Activated CD8-positive, alpha-beta memory T cell treated with anti-CD3 and anti-CD28 coated beads, Interleukin-2, amount 10 ng/mL, durations not matched to agents 7 days and 5 days (primary cell): ENCODE data around the gene GRID2. TPM values are rescaled to one million over a fixed set of nuclear protein-coding genes. Genes with fewer than 3 reads are reported as not detected.
"Not testable (repeated sequence)": the region's sequence is repeated elsewhere in the genome, so short reads cannot be mapped to it uniquely, and the experiment has no call there.

Experiments used
- ATAC-seq: fragments of 150-1000 bp; cut with Tn5 transposase; one replicate; pipeline ENCODE4 v1.10.0; 2021; ENCODE audit warnings: moderate library complexity
- CTCF ChIA-PET: fragments of 350-600 bp; sonication (Branson Sonifier 250); formaldehyde crosslinking; loops from one replicate; lab custom pipeline; 2021; ENCODE audit warnings: antibody characterized with exemption; lab: Charles Lee
- DNase-seq: peaks from one replicate; pipeline ENCODE4 v3.0.0-alpha.2; 2020
- H3K27ac Mint-ChIP-seq: one replicate; pipeline ENCODE4 v1.8.0; 2021; ENCODE audit warnings: mild to moderate bottlenecking, mixed read lengths
- H3K27me3 Mint-ChIP-seq: one replicate; pipeline ENCODE4 v1.8.0; 2021; ENCODE audit warnings: mixed read lengths
- H3K36me3 Mint-ChIP-seq: one replicate; pipeline ENCODE4 v1.8.0; 2021; ENCODE audit warnings: mild to moderate bottlenecking, mixed read lengths
- H3K4me1 Mint-ChIP-seq: one replicate; pipeline ENCODE4 v1.8.0; 2021; ENCODE audit warnings: mixed read lengths
- H3K4me3 Mint-ChIP-seq: one replicate; pipeline ENCODE4 v1.8.0; 2021; ENCODE audit warnings: mild to moderate bottlenecking, moderate library complexity, mixed read lengths
- H3K9me3 Mint-ChIP-seq: one replicate; pipeline ENCODE4 v1.8.0; 2022; ENCODE audit warnings: low read depth, mixed read lengths
- total RNA-seq, 2 experiments: library from RNA; stranded (reverse); gene quantifications; one replicate each; pipeline ENCODE4 v1.2.3, GENCODE V29; 2021

The GRID2 gene
- total RNA-seq, 2 experiments from 2014 or later = not detected

DNA sequence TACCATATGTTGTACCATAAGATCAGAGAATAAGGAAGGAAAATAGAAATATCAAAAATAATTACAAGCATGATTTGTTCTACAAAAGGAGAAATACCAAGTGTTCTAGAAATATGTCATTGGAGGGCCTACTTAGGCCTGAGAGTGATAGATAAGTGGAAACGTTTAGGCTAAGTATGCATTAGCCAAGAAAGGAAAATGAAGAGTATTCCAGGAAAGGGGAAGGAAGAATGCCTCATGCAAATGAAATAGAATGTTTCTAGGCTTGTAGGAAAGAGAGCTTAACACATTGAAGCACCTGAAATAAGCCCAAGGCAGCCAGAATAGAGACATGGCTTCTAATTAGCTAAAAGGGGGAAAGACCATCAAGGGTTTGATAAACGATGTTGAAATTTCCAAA, 929.1 kb downstream of the GRID2 start:
- H3K27me3 Mint-ChIP-seq = no peaks in the 10 kb centered on the region
- H3K36me3 Mint-ChIP-seq = no peaks in the 10 kb centered on the region
- CTCF ChIA-PET = no interaction called here
- DNase-seq (no peak), ATAC-seq (no peak)
- no peaks in the 10 kb centered on the region for H3K4me1 Mint-ChIP-seq
- H3K4me3 Mint-ChIP-seq = no peak overlapping the region
- H3K27ac Mint-ChIP-seq = no peak overlapping the region
- peaks cover 6% of the 10 kb centered on the region for H3K9me3 Mint-ChIP-seq

DNA sequence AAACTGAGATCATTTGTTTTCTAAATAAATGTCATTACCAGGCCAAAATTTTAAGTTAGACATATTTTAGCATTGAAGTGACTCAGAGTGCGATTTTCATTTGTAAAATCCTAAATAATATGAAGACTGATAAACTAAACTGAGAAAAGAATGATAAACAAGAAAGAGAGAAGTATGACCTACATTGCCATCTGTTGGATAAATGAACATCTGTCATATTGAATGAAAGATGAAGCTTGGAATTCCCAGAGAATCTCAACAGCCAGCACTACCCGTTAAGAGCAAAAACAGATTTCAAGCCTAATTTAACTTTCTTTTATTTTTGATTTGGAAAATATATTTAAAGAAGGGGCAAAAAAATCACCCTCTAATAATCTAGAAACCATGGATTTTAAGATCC, 933.8 kb downstream of the GRID2 start:
- no peaks in the 10 kb centered on the region for H3K4me1 Mint-ChIP-seq
- H3K36me3 Mint-ChIP-seq = no peaks in the 10 kb centered on the region
- no peak overlapping the region for H3K27ac Mint-ChIP-seq
- CTCF ChIA-PET = no interaction called here
- no peak for ATAC-seq
- peaks cover 3% of the 10 kb centered on the region for H3K9me3 Mint-ChIP-seq
- no peaks in the 10 kb centered on the region for H3K27me3 Mint-ChIP-seq
- DNase-seq = no peak
- H3K4me3 Mint-ChIP-seq = no peak overlapping the region

GRCh38 chr4:93243262-93243661, 939.5 kb downstream of the GRID2 start:
- no peaks in the 10 kb centered on the region for H3K27me3 Mint-ChIP-seq
- DNase-seq (no peak), ATAC-seq (no peak)
- H3K36me3 Mint-ChIP-seq = no peaks in the 10 kb centered on the region
- H3K4me1 Mint-ChIP-seq = no peaks in the 10 kb centered on the region
- CTCF ChIA-PET = no interaction called here
- H3K4me3 Mint-ChIP-seq = no peak overlapping the region
- H3K27ac Mint-ChIP-seq = no peak overlapping the region
- H3K9me3 Mint-ChIP-seq = peaks cover 2% of the 10 kb centered on the region

DNA sequence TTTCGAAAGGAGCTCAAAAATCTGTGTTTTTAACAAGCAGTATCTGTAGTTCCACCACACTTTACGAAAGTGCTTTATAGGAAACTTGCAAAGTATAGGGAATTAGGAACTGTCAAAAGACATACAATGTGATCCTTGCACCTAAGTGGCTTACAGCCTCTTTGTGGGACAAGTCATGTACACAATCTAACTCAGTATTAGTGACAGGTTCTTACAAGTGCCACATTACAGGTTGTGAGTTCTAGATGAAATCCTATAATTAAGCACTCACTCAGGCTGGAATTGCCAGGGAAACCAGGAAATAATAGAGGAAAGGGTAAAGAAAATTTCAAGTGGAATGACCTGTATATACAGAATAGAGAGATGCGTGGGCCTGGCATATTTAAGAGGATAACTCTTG, 957.4 kb downstream of the GRID2 start:
- no peak overlapping the region for H3K4me3 Mint-ChIP-seq
- DNase-seq (no peak), ATAC-seq (no peak)
- no peaks in the 10 kb centered on the region for H3K36me3 Mint-ChIP-seq
- H3K27ac Mint-ChIP-seq = no peak overlapping the region
- no peaks in the 10 kb centered on the region for H3K27me3 Mint-ChIP-seq
- peaks cover 2% of the 10 kb centered on the region for H3K9me3 Mint-ChIP-seq
- CTCF ChIA-PET = no interaction called here
- H3K4me1 Mint-ChIP-seq = no peaks in the 10 kb centered on the region

GRCh38 chr4:93263166-93263565, 959.4 kb downstream of the GRID2 start:
- no peak overlapping the region for H3K4me3 Mint-ChIP-seq
- H3K27me3 Mint-ChIP-seq = no peaks in the 10 kb centered on the region
- ATAC-seq (no peak), DNase-seq (no peak)
- no peaks in the 10 kb centered on the region for H3K36me3 Mint-ChIP-seq
- H3K4me1 Mint-ChIP-seq = no peaks in the 10 kb centered on the region
- CTCF ChIA-PET = no interaction called here
- H3K27ac Mint-ChIP-seq = no peak overlapping the region
- peaks cover 2% of the 10 kb centered on the region for H3K9me3 Mint-ChIP-seq

GRCh38 chr4:93267747-93268146, 964.0 kb downstream of the GRID2 start:
- Mint-ChIP-seq H3K27me3 (no peaks in the 10 kb centered on the region), H3K27ac (no peak overlapping the region), H3K36me3 (no peaks in the 10 kb centered on the region), H3K4me3 (no peak overlapping the region), H3K9me3 (peaks cover 5% of the 10 kb centered on the region), H3K4me1 (no peaks in the 10 kb centered on the region)
- no peak for ATAC-seq
- CTCF ChIA-PET = no interaction called here
- no peak for DNase-seq

DNA sequence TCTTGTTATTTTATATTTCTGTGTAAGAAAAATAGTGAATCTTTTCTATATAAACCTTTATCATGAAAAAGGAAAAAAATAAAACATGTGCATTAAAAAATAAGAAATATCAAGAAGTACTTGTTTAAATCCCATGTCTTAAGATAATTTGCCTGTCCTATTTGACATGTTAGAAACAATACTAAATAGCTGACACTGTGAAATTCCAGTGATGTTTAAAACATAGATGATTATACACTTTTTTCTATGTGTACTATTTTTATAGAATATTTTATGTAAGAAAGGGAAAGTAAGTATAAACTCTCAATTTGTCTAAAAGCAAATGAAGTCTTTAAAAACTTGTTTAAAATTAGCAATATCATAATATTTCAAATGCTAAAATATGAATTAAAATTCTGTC, 981.6 kb downstream of the GRID2 start:
- Mint-ChIP-seq H3K27ac (no peak overlapping the region), H3K4me3 (no peak overlapping the region), H3K36me3 (no peaks in the 10 kb centered on the region), H3K9me3 (no peaks in the 10 kb centered on the region), H3K4me1 (no peaks in the 10 kb centered on the region), H3K27me3 (no peaks in the 10 kb centered on the region)
- CTCF ChIA-PET = no interaction called here
- DNase-seq (no peak), ATAC-seq (no peak)

DNA sequence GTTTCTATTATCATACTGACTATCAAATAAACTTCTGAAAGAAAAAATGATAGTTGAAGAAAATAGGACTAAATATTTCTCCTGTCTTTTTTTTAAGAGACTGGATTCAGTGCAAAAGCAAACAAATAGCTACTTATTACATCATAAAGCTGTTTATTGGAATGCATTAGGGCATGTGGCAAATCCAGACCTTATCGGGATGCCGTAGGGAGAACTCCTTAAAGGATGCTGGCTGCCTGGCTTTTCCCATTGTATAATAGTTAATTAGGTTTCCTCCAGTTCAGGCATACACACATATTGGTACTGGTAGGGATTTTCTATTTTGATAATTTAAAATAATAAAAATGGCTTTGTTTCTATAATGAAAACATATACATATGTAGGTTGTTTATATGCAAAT, 985.5 kb downstream of the GRID2 start:
- Mint-ChIP-seq H3K27me3 (no peaks in the 10 kb centered on the region), H3K9me3 (peaks cover 7% of the 10 kb centered on the region), H3K36me3 (no peaks in the 10 kb centered on the region), H3K4me3 (no peak overlapping the region), H3K27ac (no peak overlapping the region), H3K4me1 (no peaks in the 10 kb centered on the region)
- DNase-seq (no peak), ATAC-seq (no peak)
- CTCF ChIA-PET = no interaction called here

- peaks cover 7% of the 10 kb centered on the region for H3K9me3 Mint-ChIP-seq
- DNase-seq (no peak), ATAC-seq (no peak)
- H3K4me3 Mint-ChIP-seq = no peak overlapping the region
- H3K27ac Mint-ChIP-seq = no peak overlapping the region
- CTCF ChIA-PET = no interaction called here
- no peaks in the 10 kb centered on the region for H3K36me3 Mint-ChIP-seq
- H3K27me3 Mint-ChIP-seq = no peaks in the 10 kb centered on the region
- H3K4me1 Mint-ChIP-seq = no peaks in the 10 kb centered on the region
Observed at GRCh38 chr4:93289831-93290230, 986.1 kb downstream of the GRID2 start.

DNA sequence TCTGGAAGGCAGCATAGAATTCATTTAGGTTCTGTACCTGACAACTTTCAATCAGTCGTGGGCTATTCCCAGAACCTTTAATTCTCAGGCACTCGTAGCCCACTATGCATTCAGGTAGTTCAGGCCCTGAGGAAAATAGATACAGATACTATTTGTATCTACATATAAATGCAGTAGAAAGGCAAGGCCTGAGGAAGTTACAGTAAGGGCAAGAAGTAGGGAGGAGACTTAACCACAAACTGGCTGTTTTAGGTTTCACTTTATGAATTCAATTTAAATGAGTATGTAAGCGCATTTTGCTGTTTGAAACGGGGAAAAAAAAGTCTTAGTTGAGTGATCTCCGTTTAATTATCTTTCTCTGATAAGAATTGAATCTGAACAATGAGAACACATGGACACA, 995.4 kb downstream of the GRID2 start:
- no peaks in the 10 kb centered on the region for H3K36me3 Mint-ChIP-seq
- H3K4me3 Mint-ChIP-seq = no peak overlapping the region
- no peak for DNase-seq
- H3K9me3 Mint-ChIP-seq = no peaks in the 10 kb centered on the region
- CTCF ChIA-PET = no interaction called here
- no peaks in the 10 kb centered on the region for H3K4me1 Mint-ChIP-seq
- no peak overlapping the region for H3K27ac Mint-ChIP-seq
- no peak for ATAC-seq
- H3K27me3 Mint-ChIP-seq = no peaks in the 10 kb centered on the region

DNA sequence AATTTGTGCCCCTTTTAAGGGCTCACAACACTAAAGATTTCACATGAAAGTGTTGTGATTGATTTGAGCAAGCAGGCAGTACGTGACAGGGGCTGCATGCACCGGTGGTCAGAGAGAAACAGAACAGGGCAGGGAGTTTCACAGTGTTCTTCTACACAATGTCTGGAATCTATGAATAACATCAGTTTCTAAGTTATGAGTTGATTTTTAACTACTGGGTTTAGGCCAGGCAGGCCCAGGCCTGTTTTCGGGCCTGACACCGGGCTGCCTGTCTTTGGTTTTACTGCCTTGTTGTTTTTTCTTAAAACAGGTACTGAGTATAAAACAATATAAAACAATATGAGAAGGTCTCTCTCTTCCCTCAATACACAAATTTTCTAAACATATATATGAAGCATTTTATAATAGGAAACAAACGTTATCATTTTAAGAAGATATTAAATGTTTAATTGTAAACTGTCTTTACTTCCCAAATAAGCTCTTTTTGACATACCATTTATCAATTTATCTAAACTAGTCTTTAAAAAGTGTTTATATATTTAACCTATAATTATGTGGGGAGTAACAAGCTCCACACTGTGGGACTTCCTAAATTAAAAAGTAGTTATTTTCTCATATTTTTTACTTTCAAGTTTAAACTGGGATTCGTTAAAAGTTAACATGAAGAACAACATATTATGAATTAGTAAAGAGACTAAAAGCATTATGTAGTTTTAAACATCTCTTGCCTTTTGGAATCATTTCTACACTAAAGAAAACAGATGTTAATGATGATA, 997.2 kb downstream of the GRID2 start:
- not testable (repeated sequence) for H3K27ac Mint-ChIP-seq, ATAC-seq, H3K4me3 Mint-ChIP-seq

DNA sequence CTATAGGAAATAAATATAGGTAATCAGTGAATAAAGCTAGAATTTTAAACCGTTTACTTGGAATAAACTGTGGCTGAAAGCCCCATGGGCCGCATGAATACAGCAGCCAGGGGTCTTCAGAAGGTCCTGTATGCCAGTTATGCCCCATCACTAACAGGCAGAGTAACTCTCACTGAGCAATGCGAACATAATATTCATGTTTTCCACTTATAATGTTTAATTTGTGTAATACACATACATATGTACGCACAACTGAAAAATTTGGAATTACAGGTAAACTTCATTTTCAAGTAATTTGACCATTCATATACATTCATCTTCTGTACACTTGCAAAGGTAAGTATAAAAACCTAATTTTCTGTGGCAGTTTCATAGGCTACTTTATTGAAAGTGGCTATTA, 998.5 kb downstream of the GRID2 start:
- no peaks in the 10 kb centered on the region for H3K36me3 Mint-ChIP-seq
- no peak for ATAC-seq
- no peak for DNase-seq
- peaks cover 3% of the 10 kb centered on the region for H3K9me3 Mint-ChIP-seq
- no peak overlapping the region for H3K27ac Mint-ChIP-seq
- no peak overlapping the region for H3K4me3 Mint-ChIP-seq
- CTCF ChIA-PET = no interaction called here
- no peaks in the 10 kb centered on the region for H3K27me3 Mint-ChIP-seq
- no peaks in the 10 kb centered on the region for H3K4me1 Mint-ChIP-seq

More for the DNA sequence above, 997.2 kb downstream of the GRID2 start:
- CTCF ChIA-PET, DNase-seq, H3K36me3 Mint-ChIP-seq, H3K4me1 Mint-ChIP-seq, H3K27me3 Mint-ChIP-seq, H3K9me3 Mint-ChIP-seq: not testable (repeated sequence)

- H3K4me1 Mint-ChIP-seq = no peaks in the 10 kb centered on the region
- ATAC-seq = no peak
- no peaks in the 10 kb centered on the region for H3K36me3 Mint-ChIP-seq
- H3K4me3 Mint-ChIP-seq = no peak overlapping the region
- H3K27me3 Mint-ChIP-seq = no peaks in the 10 kb centered on the region
- H3K27ac Mint-ChIP-seq = no peak overlapping the region
- H3K9me3 Mint-ChIP-seq = peaks cover 3% of the 10 kb centered on the region
- no peak for DNase-seq
- CTCF ChIA-PET = no interaction called here
Observed at GRCh38 chr4:93303440-93303839, 999.7 kb downstream of the GRID2 start.

- Mint-ChIP-seq H3K4me1 (no peaks in the 10 kb centered on the region), H3K9me3 (no peaks in the 10 kb centered on the region), H3K36me3 (no peaks in the 10 kb centered on the region), H3K27me3 (no peaks in the 10 kb centered on the region), H3K27ac (no peak overlapping the region), H3K4me3 (no peak overlapping the region)
- CTCF ChIA-PET = no interaction called here
- ATAC-seq (no peak), DNase-seq (no peak)
Observed at GRCh38 chr4:93312299-93312698, 1008.5 kb downstream of the GRID2 start.

DNA sequence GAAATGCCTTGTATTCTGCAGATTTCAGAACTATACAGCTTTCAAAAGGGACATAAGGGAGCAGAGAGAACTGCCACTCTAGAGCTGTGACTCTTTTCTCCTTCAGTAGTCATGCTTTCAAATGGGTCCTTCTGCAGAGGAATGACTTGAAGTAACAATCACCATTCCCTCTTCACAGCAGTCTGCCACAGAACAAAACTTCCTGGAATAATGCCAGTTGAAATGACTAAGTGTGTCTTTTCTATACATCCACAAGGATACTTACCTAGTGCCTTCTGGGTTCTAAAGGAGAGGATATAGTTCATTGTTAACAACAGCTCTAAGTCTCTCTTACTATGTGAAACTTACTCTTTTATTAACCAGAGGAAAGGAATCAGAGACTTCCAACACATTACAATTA, 1009.4 kb downstream of the GRID2 start:
- CTCF ChIA-PET = no interaction called here
- ATAC-seq (no peak), DNase-seq (no peak)
- H3K9me3 Mint-ChIP-seq = no peaks in the 10 kb centered on the region
- H3K4me1 Mint-ChIP-seq = no peaks in the 10 kb centered on the region
- no peaks in the 10 kb centered on the region for H3K36me3 Mint-ChIP-seq
- no peak overlapping the region for H3K4me3 Mint-ChIP-seq
- H3K27me3 Mint-ChIP-seq = no peaks in the 10 kb centered on the region
- H3K27ac Mint-ChIP-seq = no peak overlapping the region
